Lower leg skin (tissue), 4 donors: ENCODE measurements around the gene KRTAP10-6. TPM values are rescaled to one million over a fixed set of nuclear protein-coding genes. Genes with fewer than 3 reads are reported as not detected.
A peak's percentile ranks its signal among the peaks of the same experiment; 100 is the strongest.
"Not testable (repeated sequence)": the region's sequence is repeated elsewhere in the genome, so short reads cannot be mapped to it uniquely, and the experiment has no call there.

ENCODE experiments used
- DNase-seq, 2 donors: peaks; one replicate each; pipeline ENCODE4 v3.0.0-alpha.2; 2019; ENCODE audit warnings: low spot score in 2 of 2
- H3K4me3 ChIP-seq: fragments of 200-600 bp; sonication (generic); 2 replicates; pipeline ENCODE4 v1.5.1; 2017; ENCODE audit warnings: mild to moderate bottlenecking, low read depth; ENCODE audit not compliant: poor library complexity, severe bottlenecking
- POLR2A ChIP-seq, 2 donors: fragments of 450-650 bp; IDR thresholded peaks; one replicate each; pipeline ENCODE4 v1.6.1; 2016 to 2017; ENCODE audit warnings: antibody characterized with exemption in 2 of 2, mild to moderate bottlenecking in 1 of 2, moderate library complexity in 1 of 2
- WGBS, 2 donors: methylation state at CpG; one replicate each; pipeline ENCODE4 v1.1.5; 2018; 5-methylcytosine and 5-hydroxymethylcytosine counted together
- intact Hi-C: fragments of 100-400 bp; cut with DNase I; formaldehyde crosslinking; loops from one replicate; pipeline ENCODE4 v1.15.0; 2023; ENCODE audit warnings: low total_unique reads
- total RNA-seq, 4 donors: library from RNA; depleted of rRNA; stranded (reverse); fragments of >200 nt; gene quantifications; one replicate each; pipeline ENCODE4 v1.1.0, GENCODE V29; 2016
- TF ChIP-seq, protein P1 (sequence below), 3 donors: fragments of 450-650 bp; IDR thresholded peaks; one replicate each; pipeline ENCODE4 v1.5.1; 2016; ENCODE audit warnings: antibody characterized with exemption in 3 of 3, mild to moderate bottlenecking in 3 of 3, moderate library complexity in 2 of 3

Gene KRTAP10-6
- total RNA-seq, 4 donors from 2014 or later: 1.3 TPM; not detected in 3

DNA sequence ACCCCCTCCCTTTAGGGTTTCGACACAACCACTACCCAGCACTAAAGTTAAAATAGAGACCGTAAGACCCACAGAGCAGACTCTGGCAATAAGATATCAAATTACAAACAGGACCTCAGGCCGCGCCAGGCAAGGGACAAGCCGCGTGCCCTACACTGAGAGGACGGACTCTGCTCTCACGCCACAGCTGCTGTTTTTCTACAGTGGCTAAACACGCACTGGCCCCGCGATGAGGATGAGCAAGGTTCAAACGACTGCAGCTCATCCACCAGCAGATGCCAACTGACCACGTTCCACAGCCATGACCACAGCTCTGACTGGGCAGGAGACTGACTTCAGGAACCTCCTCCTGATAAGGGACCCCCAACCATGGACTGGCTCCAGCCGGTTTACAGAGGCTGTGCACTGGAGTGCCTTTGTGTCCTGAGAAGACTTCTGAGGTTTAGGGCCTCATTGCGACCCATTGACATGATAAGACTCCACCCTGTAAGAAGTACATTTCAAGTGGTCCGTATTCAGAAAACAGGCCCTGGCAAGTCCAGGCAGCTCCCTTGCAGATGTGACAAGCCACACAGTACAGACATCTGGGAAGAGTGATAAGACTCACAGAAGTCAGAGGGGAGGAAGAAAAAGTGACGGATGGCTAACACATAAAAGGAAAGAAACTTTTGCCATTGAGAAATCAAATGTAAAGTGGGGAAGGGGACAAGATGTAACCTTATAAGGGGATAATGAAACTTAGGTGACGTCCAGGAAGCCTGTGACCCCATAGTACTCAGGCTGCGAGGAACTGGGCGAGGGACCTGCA lies 1.5 kb upstream of the KRTAP10-6 start:
- TF ChIP-seq POLR2A (IDR thresholded peaks at IDR 0.05): no peak
- TF ChIP-seq, protein P1, sequence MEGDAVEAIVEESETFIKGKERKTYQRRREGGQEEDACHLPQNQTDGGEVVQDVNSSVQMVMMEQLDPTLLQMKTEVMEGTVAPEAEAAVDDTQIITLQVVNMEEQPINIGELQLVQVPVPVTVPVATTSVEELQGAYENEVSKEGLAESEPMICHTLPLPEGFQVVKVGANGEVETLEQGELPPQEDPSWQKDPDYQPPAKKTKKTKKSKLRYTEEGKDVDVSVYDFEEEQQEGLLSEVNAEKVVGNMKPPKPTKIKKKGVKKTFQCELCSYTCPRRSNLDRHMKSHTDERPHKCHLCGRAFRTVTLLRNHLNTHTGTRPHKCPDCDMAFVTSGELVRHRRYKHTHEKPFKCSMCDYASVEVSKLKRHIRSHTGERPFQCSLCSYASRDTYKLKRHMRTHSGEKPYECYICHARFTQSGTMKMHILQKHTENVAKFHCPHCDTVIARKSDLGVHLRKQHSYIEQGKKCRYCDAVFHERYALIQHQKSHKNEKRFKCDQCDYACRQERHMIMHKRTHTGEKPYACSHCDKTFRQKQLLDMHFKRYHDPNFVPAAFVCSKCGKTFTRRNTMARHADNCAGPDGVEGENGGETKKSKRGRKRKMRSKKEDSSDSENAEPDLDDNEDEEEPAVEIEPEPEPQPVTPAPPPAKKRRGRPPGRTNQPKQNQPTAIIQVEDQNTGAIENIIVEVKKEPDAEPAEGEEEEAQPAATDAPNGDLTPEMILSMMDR (IDR thresholded peaks at IDR 0.05): no peak
- peak in 1 of 2 donors; percentile 56 for DNase-seq
- WGBS, 2 donors: 72 to 73% methylated on average over 20 of the region's 20 CpGs
- no peak overlapping the region for H3K4me3 ChIP-seq
- intact Hi-C loops: no loop called here

- DNase-seq, H3K4me3 ChIP-seq, intact Hi-C loops: not testable (repeated sequence)
- WGBS, 2 donors: 10% methylated on average over 2 of the region's 4 CpGs; no CpG with 5 or more reads in 1 of the 2 donors
These were observed 539 bp downstream of the KRTAP10-6 start for GRCh38 chr21:44591801-44592130.

DNA sequence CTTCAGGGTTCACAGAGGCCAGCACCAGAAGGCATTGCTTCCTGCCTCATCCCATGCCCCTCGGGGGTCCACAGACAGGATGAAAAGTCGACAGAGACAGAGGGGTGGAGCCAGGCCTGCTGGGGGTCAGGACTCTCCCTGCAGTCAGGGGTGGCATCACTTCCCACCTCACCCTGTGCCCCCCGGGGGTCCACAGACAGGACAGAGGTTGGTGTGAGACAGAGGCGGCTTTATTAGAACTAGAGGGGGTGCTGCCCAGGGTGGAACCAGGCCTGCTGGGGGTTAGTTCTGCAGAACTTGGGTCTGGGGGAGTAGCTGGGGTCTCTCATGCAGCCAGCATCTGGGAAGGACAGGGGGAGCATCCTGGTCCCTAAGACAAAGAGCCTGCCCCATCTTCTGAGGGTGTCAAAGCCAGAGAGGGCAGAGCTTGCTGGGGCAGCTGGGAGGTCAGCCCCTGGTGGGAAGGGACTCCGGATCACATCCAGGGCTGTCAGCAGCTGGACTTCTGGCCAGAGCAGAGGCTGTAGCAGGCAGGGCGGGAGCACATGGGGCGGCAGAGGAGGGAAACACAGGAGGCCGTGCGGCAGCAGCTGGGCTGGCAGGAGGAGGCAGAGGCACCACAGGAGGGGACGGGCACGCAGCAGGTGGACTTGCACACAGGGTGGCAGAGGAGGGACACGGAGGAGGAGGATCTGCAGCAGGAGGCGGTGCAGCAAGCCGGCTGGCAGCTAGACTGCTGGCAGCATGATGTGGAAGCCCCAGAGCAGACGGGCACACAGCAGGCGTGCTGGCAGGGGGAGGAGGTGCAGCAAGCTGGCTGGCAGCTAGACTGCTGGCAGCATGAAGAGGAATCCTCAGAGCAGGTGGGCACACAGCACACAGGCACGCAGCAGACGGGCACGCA lies 1.2 kb downstream of the KRTAP10-6 start:
- H3K4me3 ChIP-seq, intact Hi-C loops: not testable (repeated sequence)
- WGBS, 2 donors: 45 to 60% methylated on average over 17 to 19 of the region's 19 CpGs
- DNase-seq: peak in 1 of 2 donors; percentile 52

DNA sequence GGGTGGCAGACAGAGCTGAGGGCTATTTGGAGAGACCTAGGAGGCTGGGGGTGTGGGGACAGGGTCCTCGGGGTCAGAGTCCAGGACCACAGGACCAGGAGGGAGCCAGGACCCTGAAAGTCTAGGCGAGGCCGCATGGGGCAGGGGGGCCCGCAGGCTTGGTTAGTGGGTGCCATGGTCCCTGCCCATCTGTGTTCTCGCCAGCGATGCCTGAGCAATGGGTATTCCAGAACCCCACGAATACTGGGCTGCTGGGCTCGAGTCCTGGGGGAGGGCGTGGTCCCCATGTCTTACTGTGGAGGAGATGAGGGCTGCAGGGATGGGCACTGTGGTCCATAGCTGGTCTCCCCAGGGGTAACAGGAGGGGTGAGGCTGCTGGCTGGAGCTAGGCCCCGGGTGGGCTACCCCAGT lies 2.0 kb downstream of the KRTAP10-6 start:
- intact Hi-C loops: no loop called here
- no peak overlapping the region for H3K4me3 ChIP-seq
- TF ChIP-seq, protein P1 (IDR thresholded peaks at IDR 0.05): no peak
- TF ChIP-seq POLR2A (IDR thresholded peaks at IDR 0.05): no peak
- DNase-seq: peak in 1 of 2 donors; percentile 79
- 73 to 81% methylated on average over 7 to 9 of the region's 10 CpGs for WGBS, 2 donors

DNA sequence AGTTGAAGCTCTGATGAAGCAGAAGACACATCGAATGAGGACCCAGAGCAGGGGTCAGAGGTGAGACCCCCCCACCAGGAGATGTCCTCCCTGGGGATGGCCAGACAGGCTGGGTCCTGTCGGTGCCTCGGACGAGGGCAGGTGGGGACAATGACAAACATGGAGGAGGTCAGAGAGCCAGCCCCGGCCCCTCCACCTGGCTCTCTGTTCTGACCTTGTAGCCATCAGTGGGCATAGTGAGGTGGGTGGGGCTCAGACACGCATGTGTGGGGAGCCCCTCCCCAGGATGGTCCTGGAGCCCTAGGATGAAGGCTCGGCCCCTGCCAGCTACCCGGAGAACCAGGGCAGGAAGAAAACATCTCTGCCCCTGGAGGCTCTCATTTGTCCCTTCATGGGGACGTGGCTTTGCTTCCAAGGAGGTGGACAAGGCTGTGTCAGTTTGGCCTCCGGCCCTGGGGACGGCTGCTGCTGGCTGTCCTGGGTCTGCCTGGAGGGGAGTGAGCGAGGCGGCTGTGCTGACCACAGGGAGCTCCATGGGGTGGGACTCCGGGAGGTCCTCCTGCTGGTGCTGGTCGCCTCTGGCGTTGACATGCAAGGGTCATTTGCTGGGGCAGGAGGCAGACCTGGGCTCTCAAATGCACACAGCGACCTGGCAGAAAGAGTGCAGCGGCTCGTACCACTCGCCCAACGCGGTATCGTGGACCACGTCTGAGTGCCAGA lies 2.6 kb downstream of the KRTAP10-6 start:
- 83 to 85% methylated on average over 22 to 24 of the region's 24 CpGs for WGBS, 2 donors
- intact Hi-C loops: no loop called here
- no peak for TF ChIP-seq POLR2A (IDR thresholded peaks at IDR 0.05)
- TF ChIP-seq, protein P1 (IDR thresholded peaks at IDR 0.05): no peak
- H3K4me3 ChIP-seq: no peak overlapping the region
- peak in 1 of 2 donors; percentile 77 for DNase-seq

- no peak for TF ChIP-seq POLR2A (IDR thresholded peaks at IDR 0.05)
- TF ChIP-seq, protein P1 (IDR thresholded peaks at IDR 0.05): no peak
- H3K4me3 ChIP-seq: no peak overlapping the region
- no peak for DNase-seq
- intact Hi-C loops: no loop called here
- 93 to 95% methylated on average over 2 of the region's 2 CpGs for WGBS, 2 donors
These were observed 3.2 kb downstream of the KRTAP10-6 start for GRCh38 chr21:44589094-44589493.
